Measurements from ENCODE around the gene SPATA3.

GRCh38 chr2:230947235-230947576, 48.7 kb upstream of the SPATA3 start:
- TF ChIP-seq CHD4 (IDR thresholded peaks at IDR 0.05; ENCODE audit: borderline replicate concordance) (no peak), CTCF (IDR thresholded peaks at IDR 0.05) (no peak), MYC (IDR thresholded peaks at IDR 0.05; ENCODE audit: borderline replicate concordance, low read length) (no peak), RAD21 (conservative IDR thresholded peaks at IDR 0.05 in 1 of 2, IDR thresholded peaks at IDR 0.05 in 1 of 2) (no peak), RCOR1 (IDR thresholded peaks at IDR 0.05; ENCODE audit: low read depth, low read length) (no peak), POLR2AphosphoS2 (conservative IDR thresholded peaks at IDR 0.05; ENCODE audit: low read length) (no peak)
